GM19468 (cell line): ENCODE data around the gene FAM168A.
A peak's percentile ranks its signal among the peaks of the same experiment; 100 is the strongest.

Experiments used
- ATAC-seq: cut with Tn5 transposase; IDR thresholded peaks from one replicate; pipeline ENCODE4 v1.9.1; 2021; ENCODE audit warnings: mild to moderate bottlenecking, moderate library complexity, moderate number of reproducible peaks; ENCODE audit not compliant: unreplicated experiment; ENCODE audit errors: extremely low read depth

Gene FAM168A

DNA sequence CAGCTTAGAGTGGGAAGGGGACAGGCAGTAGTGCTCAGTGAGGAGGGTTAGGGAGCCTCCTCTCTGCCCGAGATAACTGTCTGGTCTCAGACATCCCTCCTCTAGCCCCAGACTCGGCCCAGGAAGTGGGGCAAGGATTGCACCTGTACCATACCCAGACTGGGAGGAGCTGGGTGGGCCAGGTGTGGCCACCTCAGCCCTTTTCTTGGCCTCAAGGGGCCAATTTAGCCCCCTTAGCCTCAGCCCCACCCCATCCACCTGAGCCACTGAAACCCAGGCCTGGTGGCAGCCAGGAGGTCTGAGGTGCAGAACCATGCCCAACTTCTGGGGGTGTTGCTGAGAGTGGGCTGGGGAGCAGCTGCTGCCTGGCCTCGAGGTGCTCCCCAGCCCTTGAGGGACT is 215.2 kb downstream of the FAM168A start:
- no peak for ATAC-seq

DNA sequence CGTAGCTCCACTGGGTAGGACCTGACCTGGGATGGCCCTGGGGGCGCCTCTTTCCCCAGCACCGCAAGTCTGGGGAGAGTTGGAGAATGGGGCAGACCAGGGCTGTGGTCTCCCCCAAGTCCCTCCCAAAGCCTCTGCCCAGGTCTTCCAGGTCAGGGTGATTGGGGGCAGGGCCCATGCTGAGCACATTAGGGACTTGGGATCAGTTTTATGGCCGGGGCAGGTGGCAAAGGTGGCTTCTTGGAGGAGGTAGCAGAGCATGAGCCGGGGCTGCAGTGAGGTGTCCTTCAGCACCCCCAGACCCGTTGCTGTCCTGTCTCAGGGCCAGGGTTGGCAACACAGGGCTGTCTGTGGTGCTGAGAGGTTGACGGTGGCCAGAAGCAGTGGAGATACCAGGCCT is 215.7 kb downstream of the FAM168A start:
- no peak for ATAC-seq

- ATAC-seq = no peak
Observed at GRCh38 chr11:73381589-73381988, 216.3 kb downstream of the FAM168A start.

- ATAC-seq = no peak
Observed at GRCh38 chr11:73380897-73381410, 217.0 kb downstream of the FAM168A start.

DNA sequence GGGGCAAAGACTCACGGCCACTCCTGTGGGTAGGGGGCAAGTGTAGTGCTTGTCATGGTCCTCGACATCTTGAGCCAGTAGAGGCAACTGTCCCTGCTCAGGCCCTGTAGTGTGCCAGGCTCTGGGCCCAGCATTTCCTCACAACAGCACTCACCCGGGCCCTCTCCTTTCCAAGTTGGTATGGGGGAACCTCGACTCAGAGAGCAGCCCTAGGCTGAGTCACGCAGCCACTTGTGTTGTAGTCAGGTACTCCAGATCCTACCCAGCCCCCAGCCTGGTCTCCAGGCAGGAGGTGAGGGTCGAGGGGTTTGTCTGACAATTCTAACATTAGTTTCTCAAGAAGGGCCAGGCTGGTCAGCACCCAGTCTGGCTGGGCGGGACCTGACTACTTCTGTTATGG is 217.6 kb downstream of the FAM168A start:
- no peak for ATAC-seq

DNA sequence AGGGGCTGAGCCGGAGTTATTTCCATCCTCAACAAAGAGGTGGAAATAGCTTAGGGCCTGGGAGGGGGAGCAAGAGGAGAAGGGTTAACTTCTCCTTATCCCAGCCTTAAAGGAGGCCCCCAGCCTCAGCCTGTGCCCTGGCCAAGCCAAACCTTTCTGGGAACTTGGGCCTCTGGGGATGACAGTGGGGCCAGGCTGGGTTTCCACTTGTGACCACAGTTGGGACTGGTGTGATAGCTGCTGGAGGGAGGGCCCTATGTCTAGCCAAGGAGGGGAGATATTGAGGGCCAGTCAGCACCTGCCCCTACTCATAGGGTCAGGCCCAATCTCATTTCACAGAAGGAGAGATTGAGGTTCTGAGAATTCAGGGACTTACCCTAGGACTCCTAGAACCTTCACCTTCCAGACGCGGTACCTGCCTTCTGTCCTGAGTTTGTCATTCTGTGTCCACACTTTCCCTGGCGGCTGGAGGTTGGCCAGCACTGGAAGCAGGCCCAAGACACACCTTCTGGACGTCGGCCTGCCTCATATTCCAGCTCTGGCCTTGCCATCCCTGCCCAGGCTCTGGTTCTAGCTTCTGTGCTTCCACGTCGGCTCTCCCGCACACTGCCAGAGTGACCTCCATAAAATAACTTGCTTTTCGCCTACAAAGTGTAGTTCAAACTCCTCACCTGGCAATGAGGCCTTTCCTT is 218.6 kb downstream of the FAM168A start:
- no peak for ATAC-seq

DNA sequence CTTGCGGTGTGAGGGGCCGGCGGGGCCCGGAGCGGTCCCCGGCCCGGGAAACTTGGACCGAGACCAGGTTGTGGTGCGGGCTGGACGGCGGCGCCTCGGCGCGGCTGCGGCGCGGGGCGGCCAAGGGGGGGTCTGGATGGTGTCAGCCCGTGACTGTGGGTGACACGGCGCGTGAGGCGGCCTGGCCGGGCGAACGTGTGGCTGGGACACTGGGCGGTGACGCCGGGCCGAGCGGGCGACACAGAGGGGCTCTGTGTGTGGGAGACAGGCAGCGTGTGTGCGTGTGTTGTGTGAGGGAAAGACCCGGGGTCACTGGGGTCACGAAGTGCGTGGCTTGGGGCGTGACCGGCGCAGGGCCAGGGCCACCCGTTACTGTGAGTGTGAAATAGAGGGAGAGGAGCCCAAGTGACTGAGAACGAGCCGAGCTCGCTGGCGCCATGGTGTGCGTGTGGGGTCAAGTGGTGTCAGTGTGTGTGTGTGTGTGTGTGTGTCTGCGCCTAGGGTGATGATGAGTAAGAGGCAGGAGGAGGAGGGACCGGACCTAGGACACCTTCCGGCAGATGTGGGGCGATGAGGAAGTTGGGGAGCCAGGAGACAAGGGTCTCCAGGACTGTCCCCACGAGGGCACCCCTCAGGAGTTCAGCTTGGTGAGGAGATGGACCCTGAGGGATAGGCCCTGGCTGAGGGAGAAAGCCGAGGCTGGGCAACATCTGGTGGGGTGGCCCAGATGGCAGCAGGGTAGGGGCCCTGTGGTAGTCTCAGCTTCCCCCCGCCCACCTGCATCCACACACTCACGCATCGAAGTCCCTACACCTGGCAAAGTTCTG is 220.9 kb downstream of the FAM168A start:
- no peak for ATAC-seq

DNA sequence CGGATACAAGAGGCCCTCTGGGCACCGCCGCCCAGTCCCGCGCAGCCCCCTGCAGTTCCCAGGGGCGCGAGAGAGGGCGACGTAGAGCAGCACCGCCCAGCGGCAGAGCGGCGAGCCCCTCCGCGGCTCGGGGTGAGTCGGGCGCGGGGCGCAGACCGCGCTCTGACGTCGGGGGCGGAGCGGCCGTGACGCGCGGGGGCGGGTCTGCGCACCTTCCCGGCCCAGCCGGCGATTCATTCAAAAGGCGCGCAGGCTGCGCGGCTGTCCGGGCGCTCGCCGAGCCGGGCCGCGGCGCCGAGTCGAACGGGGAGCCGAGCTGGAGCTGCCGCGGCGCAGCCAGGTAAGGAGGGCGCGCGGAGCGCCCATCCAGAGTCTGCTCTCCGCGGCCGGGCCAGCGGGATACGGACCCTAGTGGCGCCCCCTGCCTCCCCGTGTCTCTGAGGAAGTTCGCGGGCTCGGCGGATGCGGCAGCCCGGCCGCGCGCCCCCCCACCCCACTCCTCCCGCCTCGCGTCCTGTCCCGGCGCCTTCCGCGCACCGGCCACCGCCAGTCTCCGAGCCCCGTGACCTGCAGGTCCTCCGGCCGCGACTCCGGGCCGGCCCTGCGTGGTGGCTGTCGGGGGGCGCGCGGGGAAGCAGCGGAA is 221.6 kb downstream of the FAM168A start, which contains the start of gene RELT:
TSS of gene RELT (plus strand) at position 240 of the 643 bp plus-strand sequence. CDS start 12,738 bp downstream, outside the sequence.
- peak; percentile 79 for ATAC-seq

DNA sequence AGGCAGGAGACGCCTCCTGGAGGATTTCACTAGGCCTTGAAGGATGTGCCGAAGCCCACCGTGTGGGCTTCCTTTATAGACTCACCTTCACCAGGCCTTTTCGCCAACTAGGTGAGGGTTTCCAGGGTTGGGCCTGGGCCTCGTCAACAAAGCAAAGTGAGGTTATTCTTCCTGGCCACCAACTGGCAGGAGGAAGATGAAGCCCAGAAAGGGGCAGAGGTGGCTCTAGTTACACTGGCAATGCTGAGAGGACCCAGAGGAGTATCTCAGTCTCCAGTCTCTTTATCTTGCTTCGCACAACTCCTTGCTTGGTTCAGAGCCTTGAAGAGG is 222.1 kb downstream of the FAM168A start:
- ATAC-seq = no peak

DNA sequence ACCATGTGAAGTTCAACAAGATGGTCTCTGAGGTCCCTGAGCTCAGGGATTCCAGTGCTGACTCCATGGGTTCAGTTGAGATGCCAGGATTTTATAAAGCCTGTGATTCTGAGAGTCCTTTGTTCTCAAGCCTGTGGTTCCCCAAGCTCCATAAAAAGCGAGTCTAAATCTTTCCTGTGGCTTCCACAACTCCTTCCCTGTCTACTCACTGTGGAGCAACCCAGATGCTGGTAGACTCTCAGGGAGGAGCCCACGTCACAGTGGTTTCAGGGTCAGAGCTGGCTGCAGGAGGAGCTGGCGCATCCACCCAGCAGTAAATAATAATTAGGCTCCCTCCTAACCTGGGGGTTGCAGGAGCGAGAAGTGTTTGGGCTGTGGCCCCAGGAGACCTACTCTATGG is 223.8 kb downstream of the FAM168A start:
- ATAC-seq = no peak

- ATAC-seq = no peak
Observed at GRCh38 chr11:73372375-73372993, 225.4 kb downstream of the FAM168A start.

DNA sequence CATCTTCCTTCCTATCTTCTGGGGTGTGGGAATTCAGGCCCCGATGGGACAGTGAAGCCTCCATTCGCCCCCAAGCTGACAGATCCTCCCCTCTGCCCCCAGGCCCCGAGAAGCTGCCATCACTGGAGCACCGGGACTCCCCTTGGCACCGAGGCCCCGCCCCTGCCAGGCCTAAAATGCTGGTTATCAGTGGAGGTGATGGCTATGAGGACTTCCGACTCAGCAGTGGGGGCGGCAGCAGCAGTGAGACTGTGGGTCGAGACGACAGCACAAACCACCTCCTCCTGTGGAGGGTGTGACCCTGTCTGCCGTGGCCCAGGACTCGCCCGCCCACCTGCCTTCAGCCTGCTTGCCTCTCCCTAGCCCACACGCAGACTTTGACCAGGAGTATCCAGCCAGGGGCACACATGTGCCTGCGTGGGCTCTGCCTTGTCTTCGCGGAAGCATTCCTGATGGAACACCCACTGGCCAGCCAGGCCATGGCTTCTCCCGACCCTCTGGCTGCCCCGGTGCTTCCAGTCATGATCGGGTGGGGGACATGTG is 230.4 kb downstream of the FAM168A start:
- no peak for ATAC-seq

GRCh38 chr11:73366953-73367352 is 231.0 kb downstream of the FAM168A start:
- no peak for ATAC-seq

GRCh38 chr11:73366265-73366610 is 231.7 kb downstream of the FAM168A start:
- ATAC-seq = no peak

GRCh38 chr11:73365352-73366264 is 232.3 kb downstream of the FAM168A start:
- no peak for ATAC-seq

DNA sequence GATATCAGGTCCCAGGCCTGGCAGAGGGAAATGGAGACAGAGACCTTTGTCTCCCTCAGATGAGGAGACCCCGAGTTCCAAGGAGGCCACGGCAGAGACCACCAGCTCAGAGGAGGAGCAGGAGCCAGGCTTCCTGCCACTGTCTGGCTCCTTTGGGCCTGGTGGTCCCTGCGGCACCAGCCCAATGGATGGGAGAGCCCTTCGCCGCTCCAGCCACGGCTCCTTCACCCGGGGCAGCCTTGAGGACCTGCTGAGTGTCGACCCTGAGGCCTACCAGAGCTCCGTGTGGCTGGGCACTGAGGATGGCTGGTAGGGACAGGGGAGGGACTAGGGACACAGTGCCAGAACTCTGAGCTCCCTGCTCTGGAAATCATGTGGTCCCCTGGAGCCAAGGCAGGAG is 234.8 kb downstream of the FAM168A start:
- ATAC-seq = no peak

DNA sequence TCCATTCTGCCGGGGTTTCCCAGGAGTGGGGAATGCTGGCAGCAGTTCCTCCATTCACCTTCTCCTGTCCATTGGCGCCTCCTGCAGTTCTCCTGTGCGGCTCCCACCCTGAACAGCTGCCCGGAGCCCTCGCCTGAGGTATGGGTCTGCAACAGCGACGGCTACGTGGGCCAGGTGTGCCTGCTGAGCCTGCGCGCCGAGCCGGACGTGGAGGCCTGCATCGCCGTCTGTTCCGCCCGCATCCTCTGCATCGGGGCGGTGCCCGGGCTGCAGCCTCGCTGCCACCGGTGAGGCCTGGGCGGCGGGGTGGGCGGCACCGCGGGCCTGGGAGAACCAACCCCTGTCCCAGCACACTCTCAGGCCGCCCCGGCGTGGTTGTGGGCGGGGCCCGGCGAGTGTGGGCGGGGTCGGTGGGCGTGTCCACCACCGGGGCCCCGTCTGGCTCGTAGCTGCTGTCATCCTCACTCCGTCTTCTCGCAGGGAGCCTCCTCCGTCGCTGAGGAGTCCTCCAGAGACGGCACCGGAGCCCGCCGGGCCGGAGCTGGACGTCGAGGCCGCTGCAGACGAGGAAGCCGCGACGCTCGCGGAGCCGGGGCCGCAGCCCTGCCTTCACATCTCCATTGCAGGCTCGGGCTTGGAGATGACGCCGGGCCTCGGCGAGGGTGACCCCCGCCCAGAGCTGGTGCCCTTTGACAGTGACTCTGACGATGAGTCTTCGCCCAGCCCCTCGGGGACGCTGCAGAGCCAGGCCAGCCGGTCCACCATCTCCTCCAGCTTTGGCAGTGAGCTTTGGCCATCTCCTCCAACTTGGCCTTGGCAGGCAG is 235.7 kb downstream of the FAM168A start:
- ATAC-seq = no peak

DNA sequence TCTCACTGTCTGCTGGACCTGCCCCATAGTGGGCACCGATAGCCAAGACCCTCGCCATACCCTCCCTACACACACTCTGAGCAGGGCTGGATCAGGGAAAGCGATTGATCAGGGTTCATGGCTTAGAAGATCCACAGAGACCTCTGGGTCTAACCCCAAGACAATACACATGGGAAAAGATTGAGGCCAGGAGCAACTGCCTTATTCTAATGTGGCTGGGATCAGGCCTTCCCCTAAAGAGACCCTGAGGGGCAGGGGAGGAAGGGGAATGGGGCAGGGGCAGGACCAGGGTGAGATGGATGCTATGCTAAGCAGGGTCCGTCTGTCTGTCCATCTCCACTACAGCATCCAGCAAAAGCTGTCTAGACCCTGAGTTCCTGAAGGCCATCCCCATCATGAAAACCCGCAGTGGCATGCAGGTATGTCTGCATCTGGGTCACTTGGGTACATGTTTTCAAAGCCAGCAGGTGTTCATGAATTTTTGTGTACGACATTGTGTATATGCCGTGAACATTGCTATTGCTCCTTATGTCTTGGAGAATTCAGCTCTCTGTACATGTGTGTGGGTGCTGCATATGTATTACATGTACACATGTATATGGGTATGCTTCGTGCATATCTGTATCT is 237.1 kb downstream of the FAM168A start:
- no peak for ATAC-seq
